Prostate gland (tissue), 2 donors: ENCODE measurements around the gene ABHD17A. TPM values are rescaled to one million over a fixed set of nuclear protein-coding genes. Genes with fewer than 3 reads are reported as not detected.

Experiments
- DNase-seq: peaks from one replicate; pipeline ENCODE4 v3.0.0-alpha.2; 2019; ENCODE audit warnings: low spot score
- H3K27ac ChIP-seq, 2 donors: fragments of 200-600 bp; sonication (generic); 2 replicates each; pipeline ENCODE4 v1.5.1; 2017 to 2019
- H3K27me3 ChIP-seq: fragments of 200-600 bp; sonication (generic); replicated peaks from 2 replicates; pipeline ENCODE4 v1.5.1; 2019; ENCODE audit not compliant: insufficient read depth
- H3K36me3 ChIP-seq, 2 donors: fragments of 200-600 bp; sonication (generic); 1 replicate in 1 of 2; 2 replicates in 1 of 2; pipeline versions ENCODE4 v1.5.1 to v1.8.1; 2017 to 2019
- H3K4me1 ChIP-seq: fragments of 200-600 bp; sonication (generic); replicated peaks from 2 replicates; pipeline ENCODE4 v1.5.1; 2019
- H3K4me3 ChIP-seq, 2 donors: fragments of 200-600 bp; sonication (generic); 2 replicates each; pipeline ENCODE4 v1.5.1; 2017 to 2019
- H3K9me3 ChIP-seq: fragments of 200-600 bp; sonication (generic); 2 replicates; pipeline ENCODE4 v1.5.1; 2017
- POLR2A ChIP-seq: fragments of 450-650 bp; IDR thresholded peaks from one replicate; pipeline ENCODE4 v1.6.1; 2016; ENCODE audit warnings: antibody characterized with exemption, mild to moderate bottlenecking
- POLR2AphosphoS5 ChIP-seq: sonication (generic); formaldehyde crosslinking; IDR thresholded peaks from one replicate; pipeline ENCODE4 v1.6.1; 2017; ENCODE audit warnings: antibody characterized with exemption
- WGBS: methylation state at CpG from one replicate; pipeline ENCODE4 v1.1.5; 2018; 5-methylcytosine and 5-hydroxymethylcytosine counted together
- intact Hi-C: fragments of 100-400 bp; cut with DNase I; formaldehyde crosslinking; loops from one replicate; pipeline ENCODE4 v1.14.2; 2022
- total RNA-seq, 2 donors: library from RNA; depleted of rRNA; stranded (reverse); fragments of >200 nt; gene quantifications; one replicate each; pipeline ENCODE4 v1.1.0, GENCODE V29; 2016
- TF ChIP-seq, protein P1 (sequence below), 4 experiments: fragments of 200-600 bp in 2 of 4; fragments of 450-650 bp in 2 of 4; sonication (generic) in 2 of 4; IDR thresholded peaks; 1 replicate in 3 of 4; 2 replicates in 1 of 4; pipeline ENCODE4 v1.5.1; 2016 to 2019; ENCODE audit warnings: antibody characterized with exemption in 4 of 4, mild to moderate bottlenecking in 2 of 4, moderate library complexity in 2 of 4

Gene ABHD17A
- total RNA-seq, 2 donors from 2014 or later = 131 to 146 TPM

DNA sequence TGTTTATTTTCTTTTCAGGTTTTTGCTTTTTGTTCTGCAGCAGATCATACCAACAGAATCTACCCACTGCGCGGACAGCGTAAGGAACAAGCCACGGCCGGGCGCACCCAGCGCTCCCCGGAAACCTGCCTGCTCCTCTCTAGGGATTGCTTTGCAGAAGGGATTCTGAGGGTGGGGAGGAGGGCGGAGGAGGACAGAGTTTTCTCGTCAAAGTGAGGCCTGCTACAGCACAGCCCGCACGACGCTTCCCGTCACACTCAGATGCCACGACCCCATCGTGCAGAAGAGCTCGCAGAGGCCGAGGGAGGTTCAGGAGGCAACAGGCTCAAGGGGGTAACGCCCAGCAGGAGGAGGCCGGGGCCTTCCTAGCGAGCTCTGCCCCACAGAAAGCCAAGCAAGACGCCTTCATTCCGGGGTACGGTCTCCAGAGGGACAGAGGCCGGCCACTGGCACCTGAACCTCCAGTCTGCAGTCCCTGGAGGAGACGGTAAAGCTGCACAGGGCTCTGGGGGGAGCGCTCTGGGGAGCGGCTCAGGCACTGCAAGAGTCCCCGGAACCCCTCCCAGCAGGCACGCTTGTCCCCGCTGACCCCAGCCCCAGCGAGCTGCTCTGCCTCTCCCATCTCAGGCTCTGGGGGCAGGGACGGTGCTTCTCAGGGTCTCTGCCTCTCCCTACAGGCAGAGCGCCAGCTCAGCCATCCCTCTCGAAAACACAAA is 43.9 kb downstream of the ABHD17A start:
- DNase-seq = no peak
- Histone ChIP-seq H3K4me1 (peaks cover 21% of the 10 kb centered on the region), H3K27ac (no peak overlapping the region), H3K9me3 (no peaks in the 10 kb centered on the region), H3K36me3 (no peaks in the 10 kb centered on the region), H3K27me3 (no peaks in the 10 kb centered on the region), H3K4me3 (no peak overlapping the region)
- intact Hi-C loops = no loop called here
- no peak for TF ChIP-seq POLR2AphosphoS5
- TF ChIP-seq, protein P1, sequence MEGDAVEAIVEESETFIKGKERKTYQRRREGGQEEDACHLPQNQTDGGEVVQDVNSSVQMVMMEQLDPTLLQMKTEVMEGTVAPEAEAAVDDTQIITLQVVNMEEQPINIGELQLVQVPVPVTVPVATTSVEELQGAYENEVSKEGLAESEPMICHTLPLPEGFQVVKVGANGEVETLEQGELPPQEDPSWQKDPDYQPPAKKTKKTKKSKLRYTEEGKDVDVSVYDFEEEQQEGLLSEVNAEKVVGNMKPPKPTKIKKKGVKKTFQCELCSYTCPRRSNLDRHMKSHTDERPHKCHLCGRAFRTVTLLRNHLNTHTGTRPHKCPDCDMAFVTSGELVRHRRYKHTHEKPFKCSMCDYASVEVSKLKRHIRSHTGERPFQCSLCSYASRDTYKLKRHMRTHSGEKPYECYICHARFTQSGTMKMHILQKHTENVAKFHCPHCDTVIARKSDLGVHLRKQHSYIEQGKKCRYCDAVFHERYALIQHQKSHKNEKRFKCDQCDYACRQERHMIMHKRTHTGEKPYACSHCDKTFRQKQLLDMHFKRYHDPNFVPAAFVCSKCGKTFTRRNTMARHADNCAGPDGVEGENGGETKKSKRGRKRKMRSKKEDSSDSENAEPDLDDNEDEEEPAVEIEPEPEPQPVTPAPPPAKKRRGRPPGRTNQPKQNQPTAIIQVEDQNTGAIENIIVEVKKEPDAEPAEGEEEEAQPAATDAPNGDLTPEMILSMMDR (IDR thresholded peaks at IDR 0.05) = no peak
- TF ChIP-seq POLR2A = no peak
- WGBS = 84% methylated on average over 35 of the region's 35 CpGs

DNA sequence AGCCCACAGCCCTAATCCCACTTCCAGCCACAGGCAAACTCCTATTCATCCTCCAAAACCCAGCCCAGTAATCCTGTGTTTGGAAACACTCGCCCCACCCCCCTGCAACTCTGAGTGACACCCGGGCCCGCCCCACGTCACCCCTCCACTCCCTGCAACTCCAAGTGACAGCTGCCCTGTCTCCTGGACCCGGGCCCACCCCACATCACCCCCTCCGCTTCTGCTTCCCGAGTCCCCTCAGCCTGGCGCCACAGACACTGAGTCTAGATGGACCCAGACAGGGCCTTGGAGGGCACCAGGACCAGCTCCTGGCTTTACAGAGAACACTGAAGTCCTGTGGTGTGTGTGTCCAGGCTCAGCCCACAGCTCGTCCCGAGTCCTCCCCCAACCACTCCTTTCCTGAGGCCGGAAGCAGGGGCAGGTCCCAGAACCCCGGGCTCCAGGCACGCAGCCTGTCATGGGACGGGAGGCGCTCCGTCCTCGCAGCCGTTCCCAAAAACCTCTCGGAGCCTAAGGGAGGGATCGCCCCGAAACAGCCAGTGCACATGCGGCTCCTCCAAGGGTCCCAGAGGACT is 44.7 kb downstream of the ABHD17A start:
- DNase-seq = no peak
- TF ChIP-seq POLR2A = no peak
- TF ChIP-seq, protein P1 (IDR thresholded peaks at IDR 0.05) = no peak
- no peak for TF ChIP-seq POLR2AphosphoS5
- H3K27ac ChIP-seq = no peak overlapping the region
- 77% methylated on average over 22 of the region's 22 CpGs for WGBS
- no peaks in the 10 kb centered on the region for H3K9me3 ChIP-seq
- no peak overlapping the region for H3K4me3 ChIP-seq
- H3K4me1 ChIP-seq = peaks cover 19% of the 10 kb centered on the region
- intact Hi-C loops = no loop called here
- H3K36me3 ChIP-seq = no peaks in the 10 kb centered on the region
- H3K27me3 ChIP-seq = no peaks in the 10 kb centered on the region

DNA sequence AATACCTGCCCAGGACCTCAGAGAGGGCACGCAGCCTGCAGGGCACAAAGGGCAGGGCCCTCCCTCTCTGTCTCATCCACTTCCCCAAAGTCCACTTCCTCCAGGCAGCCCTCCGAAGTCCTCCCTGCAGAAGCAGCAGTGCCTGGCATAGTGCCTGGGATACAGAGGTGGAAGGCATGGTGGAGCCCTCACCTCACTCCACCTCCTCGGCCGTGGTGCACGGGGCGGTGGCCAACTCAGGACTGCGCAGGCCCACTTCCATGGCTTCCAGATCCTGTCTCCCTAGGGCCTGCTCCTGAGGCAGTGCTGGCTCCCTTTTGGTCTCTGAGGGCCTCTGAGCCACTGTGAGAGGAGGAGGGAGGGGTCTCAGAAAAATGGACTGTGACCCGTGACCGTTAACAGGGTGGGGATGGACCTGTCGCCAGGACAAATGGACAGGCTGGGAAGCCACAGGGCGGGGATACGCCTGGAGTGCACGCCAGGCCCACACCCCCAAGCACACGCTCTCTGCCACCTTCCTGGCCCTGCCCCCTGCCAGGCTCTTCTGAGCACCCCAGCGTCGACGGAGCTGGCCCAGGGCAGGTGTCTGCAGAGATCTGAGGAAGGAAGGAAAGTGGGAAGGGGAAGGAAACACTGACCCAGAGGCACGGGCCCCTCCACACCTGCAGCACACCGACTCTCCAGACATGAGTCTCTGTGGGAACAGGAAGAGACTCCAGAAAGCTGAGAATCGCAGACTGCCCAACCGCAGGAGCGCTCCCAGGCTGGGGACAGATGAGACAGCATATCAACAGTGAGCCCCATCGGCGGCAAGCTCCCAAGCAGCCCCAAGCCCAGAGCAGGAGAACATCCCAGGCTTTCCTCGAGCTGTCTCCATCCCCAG is 45.4 kb downstream of the ABHD17A start:
- intact Hi-C loops = no loop called here
- H3K9me3 ChIP-seq = no peaks in the 10 kb centered on the region
- no peak overlapping the region for H3K27ac ChIP-seq
- H3K36me3 ChIP-seq = no peaks in the 10 kb centered on the region
- 76% methylated on average over 25 of the region's 25 CpGs for whole genome bisulfite sequencing
- no peak for DNase-seq
- no peaks in the 10 kb centered on the region for H3K27me3 ChIP-seq
- H3K4me1 ChIP-seq = peaks cover 15% of the 10 kb centered on the region
- H3K4me3 ChIP-seq = no peak overlapping the region
- TF ChIP-seq POLR2AphosphoS5 = no peak
- TF ChIP-seq POLR2A = no peak
- TF ChIP-seq, protein P1 (IDR thresholded peaks at IDR 0.05) = no peak

DNA sequence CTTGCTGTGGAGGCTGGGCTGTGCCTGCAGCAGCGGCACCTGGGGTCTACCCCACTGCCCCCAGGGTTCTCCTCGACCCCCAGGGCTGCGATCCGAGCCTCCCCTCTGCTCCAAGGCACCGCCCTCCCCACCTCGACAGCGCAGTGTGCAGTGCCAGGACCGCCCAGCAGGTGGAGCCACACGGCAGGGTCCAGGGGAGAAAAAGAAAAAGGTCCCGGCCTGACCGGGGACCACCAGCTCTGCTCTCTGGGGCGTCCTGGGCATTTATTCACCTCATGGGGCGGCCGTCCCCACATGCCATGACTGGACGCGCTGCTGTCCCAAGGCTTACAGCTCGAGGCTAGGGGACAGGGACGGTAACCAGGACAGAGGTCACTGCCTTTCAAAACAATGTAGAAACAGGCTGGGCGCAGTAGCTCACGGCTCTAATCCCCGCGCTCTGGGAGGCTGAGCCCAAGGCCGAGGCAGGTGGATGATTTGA is 47.6 kb downstream of the ABHD17A start:
- no peaks in the 10 kb centered on the region for H3K27me3 ChIP-seq
- H3K27ac ChIP-seq = no peak overlapping the region
- TF ChIP-seq POLR2A = no peak
- no peak for TF ChIP-seq POLR2AphosphoS5
- TF ChIP-seq, protein P1 (IDR thresholded peaks at IDR 0.05) = peak; percentile 48 to 67 (median 50)
- DNase-seq = no peak
- H3K36me3 ChIP-seq = no peaks in the 10 kb centered on the region
- WGBS = 42% methylated on average over 23 of the region's 23 CpGs
- no peaks in the 10 kb centered on the region for H3K9me3 ChIP-seq
- H3K4me1 ChIP-seq = no peaks in the 10 kb centered on the region
- intact Hi-C loops = no loop called here
- no peak overlapping the region for H3K4me3 ChIP-seq
